SK-N-MC (cell line): ENCODE measurements around the gene GNL3L.
"Not testable (repeated sequence)": the region's sequence is repeated elsewhere in the genome, so short reads cannot be mapped to it uniquely, and the experiment has no call there.

Source experiments
- DNase-seq: peaks from one replicate; pipeline ENCODE4 v3.0.0-alpha.2; 2011; ENCODE audit warnings: low read depth, low spot score
- H3K27ac ChIP-seq: fragments of 200-600 bp; sonication (generic); 2 replicates; pipeline ENCODE4 v1.5.1; 2016; ENCODE audit warnings: mixed run types
- H3K36me3 ChIP-seq: fragments of 200-600 bp; sonication (generic); 2 replicates; pipeline ENCODE4 v1.6.1; 2017; ENCODE audit warnings: antibody characterized with exemption, low read length, mixed read lengths; ENCODE audit not compliant: insufficient read depth
- H3K4me3 ChIP-seq: fragments of 200-600 bp; sonication (generic); 2 replicates; pipeline ENCODE4 v1.5.1; 2016
- H3K9ac ChIP-seq: fragments of 200-600 bp; sonication (generic); 2 replicates; pipeline ENCODE4 v1.8.0; 2017; ENCODE audit warnings: mixed run types, mixed read lengths; ENCODE audit not compliant: insufficient read length
- H3K9me3 ChIP-seq: fragments of 200-600 bp; sonication (generic); 2 replicates; pipeline ENCODE4 v1.6.1; 2017; ENCODE audit warnings: low read depth, mild to moderate bottlenecking, antibody characterized with exemption, low read length, moderate library complexity, mixed read lengths
- EZH2 ChIP-seq: fragments of 200-600 bp; sonication (generic); IDR thresholded peaks from one replicate; pipeline ENCODE4 v1.6.1; 2017; ENCODE audit warnings: antibody characterized with exemption
- FOXP2 ChIP-seq: optimal IDR thresholded peaks from 2 replicates; pipeline ENCODE3; 2011; ENCODE audit warnings: mild to moderate bottlenecking, moderate library complexity; ENCODE audit not compliant: insufficient read depth; ENCODE audit errors: extremely low read length, control extremely low read depth
- POLR2AphosphoS5 ChIP-seq: IDR thresholded peaks from 2 replicates; pipeline ENCODE4 v1.6.1; 2012; ENCODE audit warnings: mild to moderate bottlenecking, low read depth, low read length, borderline replicate concordance

Gene GNL3L

DNA sequence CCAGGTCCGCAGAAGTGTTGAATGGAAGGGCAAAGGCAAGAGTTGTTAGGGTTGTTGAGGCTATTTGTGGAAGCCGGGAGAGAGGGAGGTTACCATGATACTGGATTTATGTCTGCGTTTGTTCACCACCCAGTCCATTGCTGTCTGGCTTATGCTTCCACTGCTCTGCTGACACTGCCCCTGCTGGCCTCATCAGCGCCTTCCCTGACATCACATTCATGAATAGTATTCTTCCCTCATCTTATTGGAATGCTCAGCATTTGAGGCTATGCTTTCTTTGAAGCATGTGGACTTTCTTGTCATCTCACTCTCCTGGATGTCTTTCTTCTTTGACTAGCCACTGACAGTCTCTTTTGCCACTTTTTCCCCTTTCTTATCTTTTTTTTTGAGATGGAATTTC, 10.3 kb downstream of the GNL3L start:
- no peak for DNase-seq
- H3K9ac ChIP-seq, result no peak overlapping the region
- H3K27ac ChIP-seq, result no peak overlapping the region
- no peaks in the 10 kb centered on the region for H3K9me3 ChIP-seq
- no peak for TF ChIP-seq POLR2AphosphoS5
- peaks cover 70% of the 10 kb centered on the region; the same call in 1 of the 2 replicates for H3K36me3 ChIP-seq
- no peak overlapping the region for H3K4me3 ChIP-seq

DNA sequence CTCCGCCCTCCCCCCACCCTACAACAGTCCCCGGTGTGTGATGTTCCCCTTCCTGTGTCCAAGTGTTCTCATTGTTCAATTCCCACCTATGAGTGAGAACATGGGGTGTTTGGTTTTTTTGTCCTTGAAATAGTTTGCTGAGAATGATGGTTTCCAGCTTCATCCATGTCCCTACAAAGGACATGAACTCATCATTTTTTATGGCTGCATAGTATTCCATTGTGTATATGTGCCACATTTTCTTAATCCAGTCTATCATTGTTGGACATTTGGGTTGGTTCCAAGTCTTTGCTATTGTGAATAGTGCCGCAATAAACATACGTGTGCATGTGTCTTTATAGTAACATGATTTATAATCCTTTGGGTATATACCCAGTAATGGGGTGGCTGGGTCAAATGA, 12.2 kb downstream of the GNL3L start:
- H3K9ac ChIP-seq, H3K4me3 ChIP-seq, H3K27ac ChIP-seq, H3K9me3 ChIP-seq, DNase-seq: not testable (repeated sequence)
- peaks cover 68% of the 10 kb centered on the region; the same call in 1 of the 2 replicates for H3K36me3 ChIP-seq

DNA sequence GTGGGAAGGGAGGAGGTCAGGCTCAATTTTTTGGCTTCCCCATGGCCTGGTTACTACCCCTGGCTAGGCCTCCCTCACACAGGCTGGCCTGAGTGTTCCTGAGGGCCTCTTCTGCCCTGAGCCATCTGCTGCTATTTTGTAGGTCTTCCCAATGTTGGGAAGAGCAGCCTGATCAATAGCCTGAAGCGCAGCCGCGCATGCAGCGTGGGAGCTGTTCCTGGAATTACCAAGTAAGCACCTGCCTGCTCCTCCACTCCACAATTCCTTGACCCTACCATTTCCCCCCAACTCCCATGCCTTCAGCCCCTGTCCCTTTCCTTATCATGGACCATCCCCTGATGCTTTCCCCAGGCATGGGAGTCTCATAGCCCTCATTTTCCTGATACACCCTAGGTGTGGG, 20.8 kb downstream of the GNL3L start:
- no peak overlapping the region for H3K4me3 ChIP-seq
- no peak overlapping the region for H3K27ac ChIP-seq
- no peak for TF ChIP-seq FOXP2
- TF ChIP-seq POLR2AphosphoS5, result no peak
- TF ChIP-seq EZH2, result no peak
- DNase-seq, result no peak
- peaks cover 58% of the 10 kb centered on the region; the same call in 1 of the 2 replicates for H3K36me3 ChIP-seq
- no peak overlapping the region for H3K9ac ChIP-seq
- H3K9me3 ChIP-seq, result no peaks in the 10 kb centered on the region

DNA sequence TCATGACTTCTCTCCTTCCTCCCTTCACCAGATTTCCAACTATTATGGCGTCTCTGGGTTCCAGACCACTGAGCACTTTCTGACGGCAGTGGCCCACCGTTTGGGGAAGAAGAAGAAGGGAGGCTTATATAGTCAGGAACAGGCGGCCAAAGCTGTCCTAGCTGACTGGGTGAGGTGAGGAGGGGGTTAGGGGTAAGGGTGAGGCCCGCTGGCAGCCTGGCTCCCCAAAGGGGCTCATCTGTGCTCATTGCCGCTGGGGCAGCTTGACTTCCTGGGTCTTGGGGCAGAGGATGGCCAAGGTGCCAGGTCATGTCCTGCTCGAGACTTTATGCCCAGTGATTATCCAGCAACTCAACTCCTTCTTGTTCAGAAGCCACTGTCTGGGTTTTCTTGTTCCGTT, 21.8 kb downstream of the GNL3L start:
- no peak overlapping the region for H3K9ac ChIP-seq
- no peak overlapping the region for H3K4me3 ChIP-seq
- H3K27ac ChIP-seq, result no peak overlapping the region
- DNase-seq, result no peak
- TF ChIP-seq POLR2AphosphoS5 (no peak), EZH2 (no peak), FOXP2 (no peak)
- H3K36me3 ChIP-seq, result peaks cover 65% of the 10 kb centered on the region; the same call in 1 of the 2 replicates
- no peaks in the 10 kb centered on the region for H3K9me3 ChIP-seq

DNA sequence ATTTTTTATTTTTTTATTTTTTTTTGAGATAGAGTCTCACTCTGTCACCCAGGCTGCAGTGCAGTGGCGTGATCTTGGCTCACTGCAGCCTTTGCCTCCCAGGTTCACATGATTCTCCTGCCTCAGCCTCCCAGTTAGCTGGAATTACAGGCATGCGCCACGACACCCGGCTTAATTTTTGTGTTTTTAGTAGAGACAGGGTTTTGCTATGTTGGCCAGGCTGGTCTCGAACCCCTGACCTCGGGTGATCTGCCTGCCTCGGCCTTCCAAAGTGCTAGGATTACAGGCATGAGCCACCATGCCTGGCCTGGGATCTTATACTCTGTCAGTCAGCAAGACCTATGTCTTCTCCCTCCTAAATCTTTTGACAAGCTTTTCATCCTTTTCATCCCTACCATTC, 25.0 kb downstream of the GNL3L start:
- not testable (repeated sequence) for H3K27ac ChIP-seq, H3K9ac ChIP-seq, H3K4me3 ChIP-seq, H3K9me3 ChIP-seq, DNase-seq
- H3K36me3 ChIP-seq, result peaks cover 53% of the 10 kb centered on the region

DNA sequence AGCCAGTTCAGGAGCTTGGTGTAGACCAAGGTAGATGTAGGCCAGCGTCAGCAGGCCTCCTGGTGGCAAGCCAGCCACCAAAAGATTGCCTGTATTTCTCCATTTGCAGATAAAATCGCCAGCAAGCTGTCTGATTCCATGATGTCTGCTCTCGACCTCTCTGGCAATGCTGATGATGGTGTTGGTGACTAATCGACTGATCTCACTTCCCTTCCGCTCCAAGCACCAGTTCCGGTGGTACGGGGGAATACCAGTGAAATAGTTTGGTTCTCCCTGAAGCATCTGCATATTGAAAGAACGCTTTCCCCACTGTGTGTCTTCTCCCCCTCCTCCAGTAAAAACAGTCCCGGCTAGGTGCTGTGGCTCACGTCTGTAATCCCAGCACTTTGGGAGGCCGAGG, 30.4 kb downstream of the GNL3L start:
- H3K9ac ChIP-seq, result no peak overlapping the region
- no peak overlapping the region for H3K27ac ChIP-seq
- TF ChIP-seq POLR2AphosphoS5 (no peak), FOXP2 (no peak), EZH2 (no peak)
- no peak for DNase-seq
- no peaks in the 10 kb centered on the region for H3K9me3 ChIP-seq
- H3K36me3 ChIP-seq, result peaks cover 41% of the 10 kb centered on the region
- no peak overlapping the region for H3K4me3 ChIP-seq

DNA sequence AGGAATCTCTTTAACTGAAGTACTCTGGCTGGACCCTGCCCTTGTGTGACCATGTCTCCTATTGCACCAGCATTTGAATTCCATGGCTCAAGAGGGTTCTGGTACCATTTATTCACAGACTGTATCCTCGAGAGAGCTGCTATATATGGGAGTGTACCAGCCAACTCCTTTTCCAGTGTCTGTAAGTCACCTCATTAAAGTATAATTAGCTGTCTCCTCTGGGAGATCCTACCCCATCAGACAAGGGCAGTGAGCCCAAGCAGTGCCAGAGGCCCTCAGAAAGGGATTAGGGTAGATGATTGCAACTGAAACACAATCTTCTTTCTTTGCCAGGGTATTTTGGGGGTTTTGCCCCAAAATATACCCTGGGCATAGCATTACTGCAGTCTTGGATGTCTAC, 31.6 kb downstream of the GNL3L start:
- Histone ChIP-seq H3K36me3 (peaks cover 36% of the 10 kb centered on the region), H3K9ac (no peak overlapping the region), H3K9me3 (no peaks in the 10 kb centered on the region), H3K4me3 (no peak overlapping the region), H3K27ac (no peak overlapping the region)
- TF ChIP-seq FOXP2 (no peak), POLR2AphosphoS5 (no peak), EZH2 (no peak)
- DNase-seq, result no peak

DNA sequence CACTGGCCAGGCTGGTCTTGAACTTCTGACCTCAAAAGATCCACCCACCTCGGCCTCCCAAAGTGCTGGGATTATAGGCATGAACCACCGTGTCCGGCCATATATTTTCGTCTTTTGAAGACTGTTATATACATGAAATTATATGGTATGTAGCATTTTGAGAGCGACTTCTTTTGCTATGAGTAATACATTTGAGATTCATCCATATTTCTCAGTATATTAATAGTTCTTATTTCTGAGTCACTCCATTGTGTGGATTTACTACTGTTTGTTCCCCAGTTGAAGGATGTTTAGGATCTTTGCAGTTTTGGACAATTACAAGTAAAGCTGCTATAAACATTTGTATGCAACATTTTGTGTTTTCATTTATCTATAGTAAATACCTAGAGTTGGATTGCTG, 34.9 kb downstream of the GNL3L start:
- Histone ChIP-seq H3K27ac (no peak overlapping the region), H3K4me3 (no peak overlapping the region), H3K36me3 (peaks cover 24% of the 10 kb centered on the region; the same call in 1 of the 2 replicates), H3K9me3 (peaks cover 2% of the 10 kb centered on the region; the same call in 1 of the 2 replicates), H3K9ac (no peak overlapping the region)
- TF ChIP-seq FOXP2 (no peak), POLR2AphosphoS5 (no peak), EZH2 (no peak)
- no peak for DNase-seq

DNA sequence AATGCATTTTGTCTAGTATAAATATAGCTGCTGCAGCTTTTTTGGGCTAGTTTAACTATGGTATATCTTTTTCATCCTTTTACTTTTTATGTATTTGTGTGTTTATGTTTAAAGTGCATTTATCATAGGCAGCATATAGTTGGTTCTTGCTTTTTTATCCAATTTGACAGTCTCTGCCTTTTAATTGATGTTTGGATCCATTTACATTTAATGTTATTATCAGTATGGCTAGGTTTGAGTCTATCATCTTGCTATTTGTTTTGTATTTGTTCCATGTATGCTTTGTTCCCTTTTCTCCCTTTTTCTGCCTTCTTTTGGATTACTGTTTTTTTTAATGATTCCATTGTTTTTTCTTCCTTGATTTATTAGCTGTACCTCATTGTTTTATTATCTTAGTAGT, 40.3 kb downstream of the GNL3L start:
- Histone ChIP-seq H3K9me3 (peaks cover 5% of the 10 kb centered on the region; the same call in 1 of the 2 replicates), H3K27ac (no peak overlapping the region), H3K36me3 (peaks cover 15% of the 10 kb centered on the region), H3K9ac (no peak overlapping the region), H3K4me3 (no peak overlapping the region)
- no peak for DNase-seq
- no peak for TF ChIP-seq POLR2AphosphoS5

DNA sequence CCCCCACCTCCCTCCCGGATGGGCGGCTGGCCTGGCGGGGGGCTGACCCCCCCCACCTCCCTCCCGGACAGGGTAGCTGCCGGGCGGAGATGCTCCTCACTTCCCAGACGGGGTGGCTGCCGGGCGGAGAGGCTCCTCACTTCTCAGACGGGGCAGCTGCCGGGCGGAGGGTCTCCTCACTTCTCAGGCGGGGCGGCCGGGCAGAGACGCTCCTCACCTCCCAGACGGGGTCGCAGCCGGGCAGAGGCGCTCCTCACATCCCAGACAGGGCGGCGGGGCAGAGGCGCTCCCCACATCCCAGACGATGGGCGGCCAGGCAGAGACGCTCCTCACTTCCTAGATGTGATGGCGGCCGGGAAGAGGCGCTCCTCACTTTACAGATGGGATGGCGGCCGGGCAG, 42.6 kb downstream of the GNL3L start:
- not testable (repeated sequence) for H3K4me3 ChIP-seq, H3K27ac ChIP-seq, H3K9me3 ChIP-seq, DNase-seq, H3K9ac ChIP-seq
- peaks cover 13% of the 10 kb centered on the region for H3K36me3 ChIP-seq
